GM19467 (cell line): Measurements from ENCODE around the gene SLC5A9.
"Not testable (repeated sequence)": the region's sequence is repeated elsewhere in the genome, so short reads cannot be mapped to it uniquely, and the experiment has no call there.

Source experiments
- ATAC-seq: cut with Tn5 transposase; IDR thresholded peaks from one replicate; pipeline ENCODE4 v1.9.1; 2021; ENCODE audit warnings: mild to moderate bottlenecking, moderate library complexity; ENCODE audit not compliant: unreplicated experiment

Gene SLC5A9

GRCh38 chr1:48213462-48213861 lies 9.1 kb upstream of the SLC5A9 start:
- not testable (repeated sequence) for ATAC-seq

DNA sequence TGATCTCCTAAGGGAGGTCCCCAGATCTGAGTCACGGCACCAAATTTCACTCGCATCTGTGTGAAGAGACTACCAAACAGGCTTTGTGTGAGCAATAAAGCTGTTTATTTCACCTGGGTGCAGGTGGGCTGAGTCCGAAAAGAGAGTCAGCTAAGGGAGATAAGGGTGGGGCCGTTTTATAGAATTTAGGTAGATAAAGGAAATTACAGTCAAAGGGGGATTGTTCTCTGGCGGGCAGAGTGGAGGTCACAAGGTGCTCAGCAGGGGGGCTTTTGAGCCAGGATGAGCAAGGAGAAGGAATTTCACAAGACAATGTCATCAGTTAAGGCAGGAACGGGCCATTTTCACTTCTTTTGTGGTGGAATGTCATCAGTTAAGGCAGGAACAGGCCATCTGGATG lies 8.2 kb upstream of the SLC5A9 start:
- ATAC-seq: not testable (repeated sequence)

DNA sequence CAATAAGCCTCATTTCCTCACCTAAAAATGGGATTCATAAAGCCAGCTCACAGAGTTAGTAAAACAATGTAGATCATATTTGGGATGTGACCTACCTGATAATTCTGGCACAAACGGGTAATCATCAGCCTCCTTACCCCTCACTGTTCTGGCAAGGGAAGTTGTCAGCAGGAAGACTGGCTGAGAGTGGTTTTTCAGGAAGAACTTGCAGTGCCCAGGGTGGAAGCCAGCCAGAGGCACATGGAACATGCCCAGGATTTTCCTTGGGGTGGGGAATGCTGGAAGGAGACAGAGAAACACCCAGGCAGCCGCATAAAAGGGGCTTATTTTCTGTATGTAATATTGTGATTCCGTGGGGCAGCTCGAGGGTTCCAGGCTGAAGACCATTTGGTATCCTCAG lies 7.7 kb upstream of the SLC5A9 start:
- no peak for ATAC-seq

DNA sequence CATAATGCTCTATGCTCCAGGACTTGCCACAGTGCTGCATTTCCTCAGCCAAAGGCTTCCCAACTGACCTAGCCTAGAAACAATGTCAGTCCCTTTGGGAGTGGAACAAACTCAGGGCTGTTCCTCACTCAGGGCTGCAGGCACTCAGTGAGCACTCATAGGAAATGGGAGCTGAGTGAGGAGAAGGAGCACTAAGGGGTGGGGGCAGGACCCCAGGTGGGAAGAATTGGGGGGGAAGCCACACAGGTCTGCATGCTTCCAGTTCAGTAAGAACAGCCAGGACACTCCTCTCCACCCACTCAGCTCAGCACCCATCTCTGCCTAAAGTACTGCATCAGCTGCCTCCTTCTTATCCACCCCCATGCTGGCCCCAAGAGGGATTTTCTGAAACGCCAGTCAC lies 7.3 kb upstream of the SLC5A9 start:
- no peak for ATAC-seq

DNA sequence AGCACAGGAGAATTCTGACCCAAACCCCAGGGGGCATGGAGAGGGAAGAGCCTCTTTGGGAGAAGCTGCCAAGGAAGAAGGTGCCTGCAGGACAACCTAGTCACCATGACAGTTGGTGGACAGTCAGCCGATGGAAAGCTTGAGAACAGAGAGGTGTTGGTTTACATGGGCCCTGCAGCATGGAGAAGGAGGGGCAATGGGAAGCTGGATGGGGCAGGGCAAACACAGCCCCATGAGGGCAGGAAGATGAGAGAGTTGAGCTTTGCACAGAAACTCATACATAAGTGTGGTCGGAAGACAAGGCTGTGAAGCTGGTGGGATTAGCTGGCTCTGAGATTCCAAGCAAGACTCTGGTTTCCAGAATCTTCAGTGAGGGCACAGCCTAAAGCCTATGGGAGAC lies 6.6 kb upstream of the SLC5A9 start:
- ATAC-seq: no peak

DNA sequence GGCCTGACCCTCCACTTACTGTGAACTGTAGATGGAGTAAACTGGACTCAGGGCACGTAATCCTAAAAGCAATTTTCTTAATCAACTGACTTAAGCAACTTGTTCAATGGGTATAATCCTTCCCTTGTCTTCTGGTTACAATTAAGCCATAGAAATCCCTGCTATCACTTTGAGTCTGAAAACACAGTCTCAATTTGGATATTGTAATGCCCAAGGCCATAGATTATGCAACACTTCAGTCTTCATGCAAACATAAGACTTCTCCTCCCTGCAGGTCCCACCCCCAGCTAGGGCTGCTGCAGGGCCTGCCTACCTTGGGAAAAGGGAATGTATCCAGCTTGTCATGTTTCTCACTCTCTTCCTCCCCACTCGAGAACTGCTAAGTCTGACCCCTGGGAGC lies 6.2 kb upstream of the SLC5A9 start:
- ATAC-seq: no peak

DNA sequence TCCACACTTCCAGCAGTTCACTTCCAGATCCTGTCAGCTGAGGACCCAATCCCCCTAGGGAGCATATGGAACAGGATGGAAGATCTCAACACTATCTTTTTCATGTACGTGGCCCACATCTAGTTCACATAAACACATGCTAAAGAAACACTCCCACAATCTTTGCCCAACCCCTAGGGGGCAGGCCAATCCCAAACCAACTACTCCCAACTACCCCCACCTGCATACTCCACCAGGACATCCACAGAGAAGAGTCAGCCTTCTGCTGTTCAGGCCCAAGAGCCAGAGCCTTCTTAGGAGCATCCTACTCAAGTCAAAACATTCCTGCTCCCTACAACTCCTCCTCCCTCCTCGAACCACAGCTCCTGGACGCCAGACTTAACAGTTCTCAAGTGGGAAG lies 5.6 kb upstream of the SLC5A9 start:
- no peak for ATAC-seq

GRCh38 chr1:48217856-48218255 lies 4.7 kb upstream of the SLC5A9 start:
- ATAC-seq: no peak

GRCh38 chr1:48219803-48220202 lies 2.7 kb upstream of the SLC5A9 start:
- ATAC-seq: no peak

DNA sequence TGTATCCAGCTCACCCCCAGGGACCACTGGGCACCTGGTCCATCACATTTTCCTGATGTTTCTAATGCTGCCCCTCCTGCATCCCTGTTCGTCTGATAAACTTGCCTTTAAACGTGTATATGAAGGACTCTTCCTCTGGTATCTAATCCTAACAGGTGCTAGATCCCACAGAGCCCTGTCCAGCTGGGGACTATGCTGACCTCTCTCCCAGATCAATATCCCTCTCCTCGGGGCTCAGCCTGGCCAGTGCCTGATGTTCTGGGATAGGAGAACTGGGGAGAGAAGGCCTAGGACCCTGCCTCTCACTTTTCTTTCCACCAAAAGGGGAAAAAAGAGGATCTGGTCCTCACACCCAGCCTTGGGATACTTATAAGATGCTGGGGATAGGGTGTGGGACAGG lies 1.4 kb upstream of the SLC5A9 start:
- no peak for ATAC-seq

- no peak for ATAC-seq
Measured at GRCh38 chr1:48221657-48222056, 859 bp upstream of the SLC5A9 start.

DNA sequence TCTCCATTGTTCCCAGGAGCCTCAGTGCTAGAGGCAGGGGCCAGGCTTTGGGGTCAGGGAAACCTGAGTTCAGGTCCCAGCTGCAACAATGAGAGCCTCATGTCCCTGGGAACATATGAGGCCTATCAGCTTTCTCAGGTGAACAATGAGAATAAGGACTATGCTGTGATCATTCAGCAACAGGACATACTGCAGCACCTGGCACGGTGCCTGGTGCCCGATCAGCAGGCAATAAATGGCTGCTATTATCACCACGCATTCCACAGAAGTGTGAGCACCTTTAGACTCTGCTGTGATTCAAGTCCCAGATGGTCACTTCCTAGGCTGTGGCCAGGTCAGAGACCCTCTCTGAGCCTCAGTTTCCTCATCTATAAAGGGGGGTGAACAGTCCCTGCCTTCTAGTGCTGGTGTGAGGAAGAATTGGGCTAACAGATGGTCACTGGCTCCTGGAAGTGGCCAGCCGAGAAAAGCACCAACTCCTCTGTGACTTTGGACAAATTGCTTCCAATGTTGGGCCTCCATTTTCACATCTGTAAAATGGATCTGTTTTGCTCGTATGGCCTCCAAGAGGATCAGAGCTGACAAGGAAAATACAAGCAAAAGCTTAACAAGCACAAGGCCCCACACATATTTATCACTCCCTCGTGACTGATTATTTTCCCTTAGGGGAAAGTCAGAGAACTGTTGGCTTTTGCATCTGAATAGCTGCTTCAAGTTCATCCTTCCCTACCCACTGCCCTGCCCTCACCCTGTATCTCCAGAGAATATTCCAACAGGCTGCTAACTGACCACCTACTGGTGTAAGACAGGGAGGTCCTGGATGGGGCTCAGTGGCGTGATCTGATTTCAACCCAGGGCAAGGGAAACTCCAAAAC lies 1.1 kb downstream of the SLC5A9 start:
- ATAC-seq: no peak

GRCh38 chr1:48224791-48225190 lies 2.3 kb downstream of the SLC5A9 start:
- no peak for ATAC-seq

- ATAC-seq: no peak
Measured at GRCh38 chr1:48225579-48225978, 3.1 kb downstream of the SLC5A9 start.

DNA sequence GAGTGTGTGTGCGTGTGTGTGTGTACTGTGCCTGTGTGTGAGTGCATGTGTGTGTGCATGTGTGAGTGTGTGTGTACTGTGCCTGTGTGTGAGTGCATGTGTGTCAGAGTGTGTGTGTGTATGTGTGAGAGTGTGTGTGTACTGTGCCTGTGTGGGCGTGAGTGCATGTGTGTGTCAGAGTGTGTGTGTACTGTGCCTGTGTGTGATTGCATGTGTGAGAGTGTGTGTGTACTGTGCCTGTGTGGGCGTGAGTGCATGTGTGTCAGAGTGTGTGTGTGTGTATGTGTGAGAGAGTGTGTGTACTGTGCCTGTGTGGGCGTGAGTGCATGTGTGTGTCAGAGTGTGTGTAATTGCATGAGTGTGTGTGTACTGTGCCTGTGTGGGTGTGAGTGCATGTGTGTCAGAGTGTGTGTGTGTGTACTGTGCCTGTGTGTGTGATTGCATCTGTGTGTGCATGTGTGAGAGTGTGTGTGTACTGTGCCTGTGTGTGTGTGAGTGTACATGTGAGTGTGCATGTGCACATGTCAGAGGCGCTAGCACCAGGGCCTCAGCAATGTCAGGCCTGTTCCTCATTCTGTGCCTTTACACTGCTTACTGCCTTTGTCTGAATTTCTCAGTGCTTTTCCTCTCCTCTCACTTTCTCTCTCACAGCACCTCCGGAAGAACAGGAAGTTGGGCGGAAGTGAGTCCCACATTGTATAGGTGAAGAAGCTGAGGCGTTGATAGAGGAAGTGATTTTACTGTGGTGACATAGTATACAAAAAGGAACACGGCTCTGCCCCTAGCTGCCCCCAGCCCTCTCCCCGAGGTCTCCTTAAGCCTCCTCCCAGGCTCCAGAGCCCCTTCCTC lies 4.9 kb downstream of the SLC5A9 start:
- peak; percentile 67 for ATAC-seq

GRCh38 chr1:48228156-48228555 lies 5.6 kb downstream of the SLC5A9 start:
- ATAC-seq: no peak

DNA sequence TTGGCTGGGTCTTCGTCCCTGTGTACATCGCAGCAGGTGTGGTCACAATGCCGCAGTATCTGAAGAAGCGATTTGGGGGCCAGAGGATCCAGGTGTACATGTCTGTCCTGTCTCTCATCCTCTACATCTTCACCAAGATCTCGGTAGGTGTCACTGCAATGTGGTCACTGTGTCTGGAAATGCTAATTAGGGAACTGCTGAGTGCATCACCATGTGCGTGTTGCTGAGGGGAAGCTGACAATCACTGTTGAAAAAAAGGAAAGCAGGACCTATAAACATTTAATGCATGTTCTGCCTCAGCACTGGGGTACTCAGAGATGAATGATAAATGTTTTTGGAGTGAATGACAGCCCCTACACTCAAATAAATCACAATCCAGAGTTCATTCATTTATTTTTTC lies 6.8 kb downstream of the SLC5A9 start:
- no peak for ATAC-seq

- no peak for ATAC-seq
Measured at GRCh38 chr1:48230236-48230635, 7.7 kb downstream of the SLC5A9 start.

DNA sequence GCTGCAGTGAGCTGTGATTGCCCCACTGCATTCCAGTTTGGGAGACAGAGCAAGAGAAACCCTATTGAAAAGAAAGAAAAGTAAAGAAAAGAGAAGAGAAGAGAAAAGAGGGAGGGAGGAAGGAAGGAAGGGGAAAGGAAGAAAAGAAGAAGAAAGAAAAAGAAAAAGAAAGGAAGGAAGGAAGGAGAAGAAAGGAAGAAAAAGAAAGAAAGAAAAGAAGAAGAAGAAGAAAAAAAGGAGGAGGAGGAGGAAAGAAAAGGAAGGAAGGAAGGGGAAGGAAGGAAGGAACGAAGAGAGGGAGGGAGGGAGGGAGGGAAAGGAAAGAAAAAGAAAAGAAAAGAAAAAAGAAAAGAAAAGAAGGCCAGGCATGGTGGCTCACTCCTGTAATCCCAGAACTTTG lies 10.2 kb downstream of the SLC5A9 start:
- no peak for ATAC-seq

DNA sequence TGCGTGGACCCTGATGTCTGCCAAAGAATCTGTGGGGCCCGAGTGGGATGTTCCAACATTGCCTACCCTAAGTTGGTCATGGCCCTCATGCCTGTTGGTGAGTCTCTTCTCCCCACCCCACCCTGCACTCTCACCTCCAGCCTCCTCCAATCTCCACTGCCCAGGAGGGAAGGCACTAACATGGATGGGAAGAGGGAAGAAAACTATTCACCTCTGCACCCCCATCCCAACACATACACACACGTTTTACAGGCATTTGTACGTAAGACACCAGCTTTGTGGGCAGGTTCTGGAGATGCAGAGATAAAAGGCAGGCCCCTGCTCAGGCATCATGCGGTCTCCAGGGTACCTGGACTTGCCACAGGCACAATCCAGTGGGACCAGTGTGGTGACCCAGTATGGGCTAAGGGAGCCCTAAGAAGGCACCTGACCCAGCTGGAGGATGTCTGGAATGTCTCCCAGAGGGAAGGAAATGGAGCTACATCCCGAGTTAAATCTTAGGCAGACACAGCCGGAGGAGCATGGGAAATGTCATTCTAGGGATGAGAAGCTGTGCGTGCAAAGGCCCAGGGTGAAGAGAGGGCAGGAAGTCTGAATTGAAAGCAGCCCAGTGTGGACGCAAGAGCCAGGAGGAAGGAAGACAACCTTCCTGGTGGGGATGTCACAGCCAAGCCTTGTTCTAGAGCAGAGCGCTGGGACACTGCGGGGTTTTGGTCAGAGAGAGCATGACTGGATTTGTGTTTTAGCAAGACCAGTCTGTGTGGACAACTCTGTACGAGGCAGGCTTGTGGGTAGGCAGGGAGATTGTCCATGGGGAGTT lies 11.4 kb downstream of the SLC5A9 start:
- ATAC-seq: no peak

GRCh38 chr1:48235652-48236051 lies 13.1 kb downstream of the SLC5A9 start:
- ATAC-seq: no peak
